Esophagus muscularis mucosa (tissue), 4 donors: ENCODE data around the gene GPC4. TPM values are rescaled to one million over a fixed set of nuclear protein-coding genes. Genes with fewer than 3 reads are reported as not detected.
A peak's percentile ranks its signal among the peaks of the same experiment; 100 is the strongest.

Experiments
- DNase-seq: peaks from one replicate; pipeline ENCODE4 v3.0.0-alpha.2; 2017; ENCODE audit errors: extremely low spot score
- H3K27ac ChIP-seq, 4 donors: fragments of 200-600 bp; sonication (generic); replicated peaks in 1 of 4; 1 replicate in 3 of 4; 2 replicates in 1 of 4; pipeline ENCODE4 v1.5.1; 2016 to 2019; ENCODE audit warnings: mild to moderate bottlenecking in 1 of 4
- H3K27me3 ChIP-seq, 4 donors: fragments of 200-600 bp; sonication (generic); one replicate each; pipeline versions ENCODE4 v1.5.1 to v1.6.0; 2016 to 2019
- H3K36me3 ChIP-seq, 4 donors: fragments of 200-600 bp; sonication (generic); one replicate each; pipeline ENCODE4 v1.5.1; 2016 to 2019
- H3K4me1 ChIP-seq, 4 donors: fragments of 200-600 bp; sonication (generic); one replicate each; pipeline ENCODE4 v1.5.1; 2016 to 2019
- H3K4me3 ChIP-seq, 4 donors: fragments of 200-600 bp; sonication (generic); 1 replicate in 2 of 4; 2 replicates in 2 of 4; pipeline ENCODE4 v1.5.1; 2016 to 2019; ENCODE audit warnings: mild to moderate bottlenecking in 4 of 4, moderate library complexity in 1 of 4
- H3K9me3 ChIP-seq, 4 donors: fragments of 200-600 bp; sonication (generic); 1 replicate in 3 of 4; 2 replicates in 1 of 4; pipeline ENCODE4 v1.5.1; 2016 to 2019
- CTCF ChIP-seq, 3 experiments: fragments of 200-600 bp in 2 of 3; fragments of 450-650 bp in 1 of 3; sonication (generic) in 2 of 3; IDR thresholded peaks; one replicate each; pipeline ENCODE4 v1.5.1; 2017 to 2019; ENCODE audit warnings: antibody characterized with exemption in 3 of 3, mild to moderate bottlenecking in 2 of 3, moderate library complexity in 1 of 3
- EP300 ChIP-seq: sonication (generic); formaldehyde crosslinking; IDR thresholded peaks from one replicate; pipeline ENCODE4 v1.6.1; 2017; ENCODE audit warnings: antibody characterized with exemption
- POLR2A ChIP-seq: fragments of 450-650 bp; IDR thresholded peaks from one replicate; pipeline ENCODE4 v1.6.1; 2017; ENCODE audit warnings: antibody characterized with exemption, moderate library complexity, mild to moderate bottlenecking, low read depth
- POLR2AphosphoS5 ChIP-seq, 2 donors: sonication (generic); formaldehyde crosslinking; IDR thresholded peaks; one replicate each; pipeline ENCODE4 v1.6.1; 2017; ENCODE audit warnings: antibody characterized with exemption in 2 of 2
- WGBS: methylation state at CpG from one replicate; pipeline ENCODE4 v1.1.5; 2018; 5-methylcytosine and 5-hydroxymethylcytosine counted together
- intact Hi-C: fragments of 100-400 bp; cut with DNase I; formaldehyde crosslinking; loops from one replicate; pipeline ENCODE4 v1.15.1; 2023
- total RNA-seq, 4 donors: library from RNA; depleted of rRNA; stranded (reverse); fragments of >200 nt; gene quantifications; one replicate each; pipeline versions ENCODE4 v1.1.0 to v1.2.1, GENCODE V29; 2016

Gene GPC4
- total RNA-seq, 4 donors from 2014 or later: 54.3 to 91.2 (median 80.3) TPM

GRCh38 chrX:133384454-133384853, 30.8 kb downstream of the GPC4 start:
- Histone ChIP-seq H3K36me3 (no peaks in the 10 kb centered on the region), H3K4me1 (peaks cover 0 to 49% (median 41%) of the 10 kb centered on the region in 4 donors), H3K9me3 (no peaks in the 10 kb centered on the region), H3K27ac (no peak overlapping the region), H3K4me3 (no peak overlapping the region), H3K27me3 (no peaks in the 10 kb centered on the region)
- WGBS: 57% methylated on average over 6 of the region's 6 CpGs
- no peak for TF ChIP-seq EP300
- TF ChIP-seq CTCF (IDR thresholded peaks at IDR 0.05): no peak
- no peak for TF ChIP-seq POLR2AphosphoS5 (IDR thresholded peaks at IDR 0.05)
- no peak for TF ChIP-seq POLR2A
- intact Hi-C loops: no loop called here
- DNase-seq: no peak

GRCh38 chrX:133380711-133381619, 34.3 kb downstream of the GPC4 start:
- DNase-seq: no peak
- Histone ChIP-seq H3K27ac (no peak overlapping the region), H3K36me3 (no peaks in the 10 kb centered on the region), H3K4me1 (peaks cover 3 to 49% (median 43%) of the 10 kb centered on the region in 4 donors), H3K9me3 (no peaks in the 10 kb centered on the region), H3K27me3 (no peaks in the 10 kb centered on the region), H3K4me3 (no peak overlapping the region)
- 72% methylated on average over 10 of the region's 10 CpGs for WGBS
- TF ChIP-seq EP300: no peak
- TF ChIP-seq CTCF (IDR thresholded peaks at IDR 0.05): no peak
- no peak for TF ChIP-seq POLR2A
- no peak for TF ChIP-seq POLR2AphosphoS5 (IDR thresholded peaks at IDR 0.05)
- intact Hi-C loops: no loop called here

- TF ChIP-seq POLR2A: no peak
- no peak for TF ChIP-seq EP300
- TF ChIP-seq CTCF (IDR thresholded peaks at IDR 0.05): no peak
- intact Hi-C loops: no loop called here
- WGBS: 100% methylated on average over 1 of the region's 3 CpGs
- H3K27ac ChIP-seq: peak overlapping the region in 1 of 4 donors; percentile 64
- H3K27me3 ChIP-seq: no peaks in the 10 kb centered on the region
- H3K36me3 ChIP-seq: no peaks in the 10 kb centered on the region
- H3K4me1 ChIP-seq: peaks cover 3 to 68% (median 56%) of the 10 kb centered on the region in 4 donors
- H3K9me3 ChIP-seq: no peaks in the 10 kb centered on the region
- DNase-seq: no peak
- H3K4me3 ChIP-seq: no peak overlapping the region
Observed at GRCh38 chrX:133376422-133376821, 38.9 kb downstream of the GPC4 start.

GRCh38 chrX:133375615-133376340, 39.5 kb downstream of the GPC4 start:
- Histone ChIP-seq H3K36me3 (no peaks in the 10 kb centered on the region), H3K4me3 (no peak overlapping the region), H3K27ac (peak overlapping the region; percentile 19 to 64 (median 30)), H3K27me3 (no peaks in the 10 kb centered on the region), H3K4me1 (peaks cover 3 to 71% (median 54%) of the 10 kb centered on the region in 4 donors), H3K9me3 (no peaks in the 10 kb centered on the region)
- WGBS: 46% methylated on average over 7 of the region's 7 CpGs
- DNase-seq: no peak
- intact Hi-C loops: no loop called here
- TF ChIP-seq POLR2AphosphoS5 (IDR thresholded peaks at IDR 0.05) (no peak), CTCF (IDR thresholded peaks at IDR 0.05) (no peak), POLR2A (no peak), EP300 (no peak)
